Epithelial cell of alveolus of lung (primary cell): ENCODE data around the gene LMBR1L. TPM values are rescaled to one million over a fixed set of nuclear protein-coding genes. Genes with fewer than 3 reads are reported as not detected.

Source experiments
- total RNA-seq: library from RNA; depleted of rRNA; stranded (reverse); fragments of >200 nt; gene quantifications from 2 replicates; pipeline ENCODE4 v1.2.1, GENCODE V29; 2015

Gene LMBR1L
- total RNA-seq = 31.7 and 38.4 TPM in 2 replicates

GRCh38 chr12:49110464-49111155 is at the start of gene LMBR1L:
TSS of gene LMBR1L (minus strand) at chr12:49110847. CDS start at chr12:49110555, 292 bp downstream.

GRCh38 chr12:49131051-49131893 is 20.6 kb upstream of the LMBR1L start, which contains the start of gene TUBA1B:
TSS of gene TUBA1B (minus strand) at chr12:49131395. CDS start at chr12:49131300, 95 bp downstream.

GRCh38 chr12:49094160-49094974 is 16.3 kb downstream of the LMBR1L start, which contains the start of gene DHH:
TSS of gene DHH (minus strand) at chr12:49094801. CDS start at chr12:49094512, 289 bp downstream.

GRCh38 chr12:49069507-49070346 is 40.9 kb downstream of the LMBR1L start, which contains the start of gene RHEBL1:
TSS of gene RHEBL1 (minus strand) at chr12:49069979. CDS start at chr12:49069785, 194 bp downstream.

GRCh38 chr12:49060237-49061156 is 50.1 kb downstream of the LMBR1L start, which contains the start of gene KMT2D:
TSS of gene KMT2D (minus strand) at chr12:49060794. CDS start at chr12:49055324, 5,470 bp downstream.

Other genes starting within 250 kb of the LMBR1L start
- gene RND1, start 245.0 kb downstream of the LMBR1L start, total RNA-seq = 3.4 TPM in 1 of 2 replicates, not detected in the other
- gene FKBP11, start 185.4 kb downstream of the LMBR1L start, total RNA-seq = 40.2 and 48.4 TPM in 2 replicates
- gene ARF3, start 153.4 kb downstream of the LMBR1L start, total RNA-seq = 66.7 and 91.0 TPM in 2 replicates
- not detected in 2 replicates for gene WNT10B, start 139.1 kb downstream of the LMBR1L start, total RNA-seq
- gene WNT1, start 132.5 kb downstream of the LMBR1L start, total RNA-seq = not detected in 2 replicates
- under 0.01 and 1.4 TPM in 2 replicates for gene DDN, start 111.5 kb downstream of the LMBR1L start, total RNA-seq
- 72.3 and 79.4 TPM in 2 replicates for gene PRKAG1, start 92.1 kb downstream of the LMBR1L start, total RNA-seq
- 16.4 and 42.4 TPM in 2 replicates for gene KMT2D, start 50.1 kb downstream of the LMBR1L start, total RNA-seq
- 0.78 TPM in 1 of 2 replicates, not detected in the other for gene RHEBL1, start 40.9 kb downstream of the LMBR1L start, total RNA-seq
- gene DHH, start 16.0 kb downstream of the LMBR1L start, total RNA-seq = under 0.01 TPM in 1 of 2 replicates, not detected in the other
- 571 and 3,378 TPM in 2 replicates for gene TUBA1B, start 20.5 kb upstream of the LMBR1L start, total RNA-seq
- 301 and 1,578 TPM in 2 replicates for gene TUBA1A, start 78.2 kb upstream of the LMBR1L start, total RNA-seq
- gene TUBA1C, start 154.2 kb upstream of the LMBR1L start, total RNA-seq = 219 and 860 TPM in 2 replicates
- not detected in 2 replicates for gene PRPH, start 184.3 kb upstream of the LMBR1L start, total RNA-seq
- gene TROAP, start 212.4 kb upstream of the LMBR1L start, total RNA-seq = 16.7 and 18.7 TPM in 2 replicates
- gene C1QL4, start 226.3 kb upstream of the LMBR1L start, total RNA-seq = 0.78 and 0.88 TPM in 2 replicates
- gene DNAJC22, start 236.0 kb upstream of the LMBR1L start, total RNA-seq = 9.7 and 21.5 TPM in 2 replicates